HepG2 (cell line): ENCODE measurements around the gene ARL11. TPM values are rescaled to one million over a fixed set of nuclear protein-coding genes. Genes with fewer than 3 reads are reported as not detected.
A peak's percentile ranks its signal among the peaks of the same experiment; 100 is the strongest.

ENCODE experiments used
- ARNT2 ChIP-seq: sonication (generic); formaldehyde crosslinking; IDR thresholded peaks from 2 replicates; pipeline ENCODE4 v1.8.0; 2022; ENCODE audit warnings: mild to moderate bottlenecking, low read depth, missing genetic modification reagents, moderate library complexity
- CHCHD3 ChIP-seq: sonication (generic); formaldehyde crosslinking; IDR thresholded peaks from 2 replicates; pipeline ENCODE4 v1.8.0; 2022; ENCODE audit warnings: mild to moderate bottlenecking, missing genetic modification reagents, moderate library complexity
- DZIP1 ChIP-seq: sonication (generic); formaldehyde crosslinking; IDR thresholded peaks from 2 replicates; pipeline ENCODE4 v1.5.0; 2020; ENCODE audit warnings: mild to moderate bottlenecking, missing genetic modification reagents
- IKZF4 ChIP-seq: sonication (generic); formaldehyde crosslinking; IDR thresholded peaks from 2 replicates; pipeline ENCODE4 v1.5.1; 2020; ENCODE audit warnings: borderline replicate concordance, mild to moderate bottlenecking, low read depth, missing genetic modification reagents; ENCODE audit errors: not compliant biosample characterization
- MZF1 ChIP-seq: sonication (generic); formaldehyde crosslinking; IDR thresholded peaks from 2 replicates; pipeline ENCODE4 v1.8.1; 2023; ENCODE audit warnings: mild to moderate bottlenecking, missing genetic modification reagents, borderline replicate concordance
- RFX5 ChIP-seq: IDR thresholded peaks from 2 replicates; pipeline ENCODE4 v1.6.1; 2011; ENCODE audit warnings: low read depth, low read length, improper control_type of control experiment
- SP5 ChIP-seq: IDR thresholded peaks from 2 replicates; pipeline ENCODE4 v1.6.1; 2016; ENCODE audit warnings: low read depth, borderline replicate concordance
- SSRP1 ChIP-seq: IDR thresholded peaks from 2 replicates; pipeline ENCODE4 v1.6.1; 2016; ENCODE audit warnings: control low read depth
- TAF1 ChIP-seq: sonication (generic); formaldehyde crosslinking; IDR thresholded peaks from 2 replicates; pipeline ENCODE4 v1.4.0; 2020; ENCODE audit warnings: missing genetic modification reagents
- WIZ ChIP-seq: sonication (generic); formaldehyde crosslinking; IDR thresholded peaks from 2 replicates; pipeline ENCODE4 v1.5.1; 2020; ENCODE audit warnings: mild to moderate bottlenecking, missing genetic modification reagents
- ZBTB7B ChIP-seq: sonication (generic); formaldehyde crosslinking; IDR thresholded peaks from 2 replicates; pipeline ENCODE4 v1.4.0; 2020; ENCODE audit warnings: missing genetic modification reagents
- ZNF30 ChIP-seq: sonication (generic); formaldehyde crosslinking; IDR thresholded peaks from 2 replicates; pipeline ENCODE4 v1.5.0; 2020; ENCODE audit warnings: mild to moderate bottlenecking, missing genetic modification reagents
- ZNF724P ChIP-seq: sonication (generic); formaldehyde crosslinking; IDR thresholded peaks from 2 replicates; pipeline ENCODE4 v1.8.0; 2022; ENCODE audit warnings: missing genetic modification reagents, borderline replicate concordance
- ZNF770 ChIP-seq: sonication (generic); formaldehyde crosslinking; IDR thresholded peaks from 2 replicates; pipeline ENCODE4 v1.5.0; 2020; ENCODE audit warnings: mild to moderate bottlenecking, missing genetic modification reagents
- ZNF839 ChIP-seq: sonication (generic); formaldehyde crosslinking; IDR thresholded peaks from 2 replicates; pipeline ENCODE4 v1.4.0; 2020; ENCODE audit warnings: missing genetic modification reagents, mild to moderate bottlenecking, borderline replicate concordance
- polyA plus RNA-seq, 8 experiments: library from polyadenylated mRNA; depleted of rRNA in 3 of 8; stranded (reverse) in 7 of 8; unstranded in 1 of 8; fragments of >200 nt; fragmentation: Illumina TruSeq in 4 of 8; extraction: Trizol in 4 of 8; gene quantifications; 2 replicates each; pipeline versions ENCODE4 v1.2.1 to v1.2.3, GENCODE V29; 2011 to 2016; ENCODE audit warnings: low read depth in 4 of 8, missing spikeins in 1 of 8, mixed read lengths in 1 of 8; ENCODE audit not compliant: insufficient read depth in 1 of 8
- total RNA-seq, 5 experiments: library from RNA; depleted of rRNA; stranded (reverse); fragments of >200 nt; fragmentation: Illumina TruSeq; extraction: Trizol; gene quantifications; 2 replicates each; pipeline ENCODE4 v1.2.3, GENCODE V29; 2016; ENCODE audit warnings: low read depth in 1 of 5
- TF ChIP-seq, protein P1 (sequence below), 2 experiments: sonication (generic) in 1 of 2; formaldehyde crosslinking in 1 of 2; IDR thresholded peaks; 2 replicates each; pipeline versions ENCODE4 v1.6.1 to v1.9.0; 2014 to 2022; ENCODE audit warnings: antibody characterized with exemption in 1 of 2, borderline replicate concordance in 1 of 2, inconsistent platforms in 1 of 2, low read depth in 1 of 2, missing genetic modification reagents in 1 of 2

Gene ARL11
- total and polyA plus RNA-seq, 2 of the 13 experiments (the other 11 are each of a cell fraction or from before 2014, with no cell fraction given): 0.04 to 0.22 TPM

GRCh38 chr13:49585220-49586157 lies 42.8 kb upstream of the ARL11 start, which contains the start of gene RCBTB1 (continued):
- TF ChIP-seq, protein P1, sequence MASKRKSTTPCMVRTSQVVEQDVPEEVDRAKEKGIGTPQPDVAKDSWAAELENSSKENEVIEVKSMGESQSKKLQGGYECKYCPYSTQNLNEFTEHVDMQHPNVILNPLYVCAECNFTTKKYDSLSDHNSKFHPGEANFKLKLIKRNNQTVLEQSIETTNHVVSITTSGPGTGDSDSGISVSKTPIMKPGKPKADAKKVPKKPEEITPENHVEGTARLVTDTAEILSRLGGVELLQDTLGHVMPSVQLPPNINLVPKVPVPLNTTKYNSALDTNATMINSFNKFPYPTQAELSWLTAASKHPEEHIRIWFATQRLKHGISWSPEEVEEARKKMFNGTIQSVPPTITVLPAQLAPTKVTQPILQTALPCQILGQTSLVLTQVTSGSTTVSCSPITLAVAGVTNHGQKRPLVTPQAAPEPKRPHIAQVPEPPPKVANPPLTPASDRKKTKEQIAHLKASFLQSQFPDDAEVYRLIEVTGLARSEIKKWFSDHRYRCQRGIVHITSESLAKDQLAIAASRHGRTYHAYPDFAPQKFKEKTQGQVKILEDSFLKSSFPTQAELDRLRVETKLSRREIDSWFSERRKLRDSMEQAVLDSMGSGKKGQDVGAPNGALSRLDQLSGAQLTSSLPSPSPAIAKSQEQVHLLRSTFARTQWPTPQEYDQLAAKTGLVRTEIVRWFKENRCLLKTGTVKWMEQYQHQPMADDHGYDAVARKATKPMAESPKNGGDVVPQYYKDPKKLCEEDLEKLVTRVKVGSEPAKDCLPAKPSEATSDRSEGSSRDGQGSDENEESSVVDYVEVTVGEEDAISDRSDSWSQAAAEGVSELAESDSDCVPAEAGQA (IDR thresholded peaks at IDR 0.05; ENCODE audit: low read depth): 0 out of 2 replicates have a peak, but pooled peaks have one; percentile 5
- TF ChIP-seq, protein P1 (CRISPR knock-in tag; IDR thresholded peaks at IDR 0.05; ENCODE audit: borderline replicate concordance): no peak
- TF ChIP-seq SP5: 0 out of 2 replicates have a peak, but pooled peaks have one; percentile 40
- peak; percentile 66; the same call in 1 of the 2 replicates for TF ChIP-seq ZBTB7B (CRISPR knock-in tag)
- 0 out of 2 replicates have a peak, but pooled peaks have one; percentile 24 for TF ChIP-seq ZNF770
- 0 out of 2 replicates have a peak, but pooled peaks have one; percentile 41 for TF ChIP-seq ZNF839 (CRISPR knock-in tag)
- TF ChIP-seq SSRP1 (CRISPR knock-in tag): 0 out of 2 replicates have a peak, but pooled peaks have one; percentile 60
- peak; percentile 88 for TF ChIP-seq CHCHD3 (CRISPR knock-in tag)
- 0 out of 2 replicates have a peak, but pooled peaks have one; percentile 24 for TF ChIP-seq ZNF724P
- peak; percentile 83 for TF ChIP-seq DZIP1 (CRISPR knock-in tag)
- 0 out of 2 replicates have a peak, but pooled peaks have one; percentile 68 for TF ChIP-seq WIZ (CRISPR knock-in tag)
- TF ChIP-seq ZNF30 (CRISPR knock-in tag): peak; percentile 84; the same call in 1 of the 2 replicates
- TF ChIP-seq MZF1: no peak
- TF ChIP-seq IKZF4 (CRISPR knock-in tag): peak; percentile 89
- TF ChIP-seq TAF1: peak; percentile 86
- 0 out of 2 replicates have a peak, but pooled peaks have one; percentile 12 for TF ChIP-seq RFX5
- TF ChIP-seq ARNT2 (CRISPR knock-in tag): peak; percentile 94
